H9 (cell line): ENCODE data around the gene UGT1A7. TPM values are rescaled to one million over a fixed set of nuclear protein-coding genes. Genes with fewer than 3 reads are reported as not detected.

Experiments used
- DNase-seq: peaks from one replicate; pipeline ENCODE4 v3.0.0-alpha.2; 2017
- H2AFZ ChIP-seq: one replicate; pipeline ENCODE4 v1.6.1; 2013; ENCODE audit warnings: mild to moderate bottlenecking, low read length, control low read depth, moderate library complexity
- H2AK5ac ChIP-seq: 2 replicates; pipeline ENCODE4 v1.6.1; 2013; ENCODE audit warnings: low read length, control low read depth, mixed read lengths; ENCODE audit not compliant: insufficient read length
- H2BK120ac ChIP-seq: one replicate; pipeline ENCODE4 v1.6.1; 2013; ENCODE audit warnings: low read depth, mild to moderate bottlenecking, low read length, control low read depth, inconsistent platforms; ENCODE audit not compliant: poor library complexity, severe bottlenecking
- H2BK12ac ChIP-seq: 2 replicates; pipeline ENCODE4 v1.6.1; 2013; ENCODE audit warnings: low read length, control low read depth, mixed read lengths, low read depth; ENCODE audit not compliant: insufficient read length
- H2BK15ac ChIP-seq: 2 replicates; pipeline ENCODE4 v1.6.1; 2013; ENCODE audit warnings: low read depth, low read length, control low read depth
- H2BK20ac ChIP-seq: one replicate; pipeline ENCODE4 v1.6.1; 2013; ENCODE audit warnings: low read depth, mild to moderate bottlenecking, low read length, control low read depth, inconsistent platforms; ENCODE audit not compliant: poor library complexity, severe bottlenecking
- H2BK5ac ChIP-seq: 2 replicates; pipeline ENCODE4 v1.6.1; 2013; ENCODE audit warnings: low read length, control low read depth, mixed read lengths; ENCODE audit not compliant: insufficient read length
- H3K14ac ChIP-seq: 2 replicates; pipeline ENCODE4 v1.6.1; 2013; ENCODE audit warnings: low read length, control low read depth; ENCODE audit not compliant: insufficient read depth
- H3K18ac ChIP-seq: 2 replicates; pipeline ENCODE4 v1.6.1; 2013; ENCODE audit warnings: low read depth, mild to moderate bottlenecking, mixed read lengths, low read length, control low read depth; ENCODE audit not compliant: insufficient read length
- H3K23ac ChIP-seq: 2 replicates; pipeline ENCODE4 v1.6.1; 2013; ENCODE audit warnings: low read length, control low read depth, mixed read lengths, low read depth; ENCODE audit not compliant: insufficient read length
- H3K23me2 ChIP-seq: 2 replicates; pipeline ENCODE4 v1.6.1; 2013; ENCODE audit warnings: low read depth, mild to moderate bottlenecking, mixed read lengths, low read length, control low read depth; ENCODE audit not compliant: insufficient read length, poor library complexity, severe bottlenecking
- H3K27ac ChIP-seq: 2 replicates; pipeline ENCODE4 v1.5.1; 2013; ENCODE audit warnings: low read length, control low read depth, mixed read lengths, low read depth; ENCODE audit not compliant: insufficient read length
- H3K27me3 ChIP-seq: 2 replicates; pipeline ENCODE4 v1.6.1; 2013; ENCODE audit warnings: low read length, control low read depth, inconsistent platforms; ENCODE audit not compliant: insufficient read depth
- H3K4ac ChIP-seq: 2 replicates; pipeline ENCODE4 v1.6.1; 2013; ENCODE audit warnings: low read depth, mild to moderate bottlenecking, control low read depth, inconsistent platforms, low read length, moderate library complexity
- H3K4me1 ChIP-seq: 2 replicates; pipeline ENCODE4 v1.6.1; 2013; ENCODE audit warnings: low read length, control low read depth, inconsistent platforms; ENCODE audit not compliant: insufficient read depth
- H3K4me2 ChIP-seq: 2 replicates; pipeline ENCODE4 v1.6.1; 2013; ENCODE audit warnings: low read length, control low read depth, mixed read lengths; ENCODE audit not compliant: insufficient read length, insufficient read depth
- H3K56ac ChIP-seq: 2 replicates; pipeline ENCODE4 v1.6.1; 2013; ENCODE audit warnings: low read depth, mild to moderate bottlenecking, mixed read lengths, low read length, control low read depth; ENCODE audit not compliant: insufficient read length
- H3K79me1 ChIP-seq: 2 replicates; pipeline ENCODE4 v1.6.1; 2013; ENCODE audit warnings: low read depth, mild to moderate bottlenecking, moderate library complexity, low read length, control low read depth, inconsistent platforms; ENCODE audit not compliant: insufficient read depth, poor library complexity, severe bottlenecking
- H3K79me2 ChIP-seq: 2 replicates; pipeline ENCODE4 v1.6.1; 2013; ENCODE audit warnings: low read length, control low read depth, inconsistent platforms; ENCODE audit not compliant: insufficient read depth
- H3K9ac ChIP-seq: 2 replicates; pipeline ENCODE4 v1.6.1; 2013; ENCODE audit warnings: low read length, control low read depth, mixed read lengths; ENCODE audit not compliant: insufficient read length; ENCODE audit errors: extremely low read depth
- H3K9me3 ChIP-seq: one replicate; pipeline ENCODE4 v1.6.1; 2013; ENCODE audit warnings: low read depth, low read length, inconsistent platforms; ENCODE audit not compliant: control insufficient read depth
- H3T11ph ChIP-seq: one replicate; pipeline ENCODE4 v1.6.1; 2013; ENCODE audit warnings: mild to moderate bottlenecking, low read length, control low read depth, inconsistent platforms
- H4K20me1 ChIP-seq: one replicate; pipeline ENCODE4 v1.6.1; 2013; ENCODE audit not compliant: control insufficient read depth, insufficient read length, insufficient read depth
- H4K5ac ChIP-seq: 2 replicates; pipeline ENCODE4 v1.6.1; 2013; ENCODE audit warnings: low read depth, mild to moderate bottlenecking, mixed read lengths, low read length, control low read depth; ENCODE audit not compliant: insufficient read length
- H4K8ac ChIP-seq: replicated peaks from 2 replicates; pipeline ENCODE4 v1.6.1; 2013; ENCODE audit warnings: low read length, control low read depth, mixed read lengths, low read depth; ENCODE audit not compliant: insufficient read length
- H4K91ac ChIP-seq: 2 replicates; pipeline ENCODE4 v1.6.1; 2013; ENCODE audit warnings: low read depth, mild to moderate bottlenecking, moderate library complexity, mixed read lengths, low read length, control low read depth; ENCODE audit not compliant: insufficient read length
- H3K27ac Mint-ChIP-seq, 3 experiments: 2 replicates in 2 of 3; 3 replicates in 1 of 3; pipeline ENCODE4 v1.8.0; 2020 to 2021; ENCODE audit warnings: mixed read lengths in 3 of 3, mild to moderate bottlenecking in 1 of 3, moderate library complexity in 1 of 3
- H3K27me3 Mint-ChIP-seq: 2 replicates; pipeline ENCODE4 v1.8.0; 2021; ENCODE audit warnings: low read depth, mild to moderate bottlenecking, moderate library complexity, mixed read lengths
- H3K36me3 Mint-ChIP-seq, 3 experiments: 2 replicates in 2 of 3; 3 replicates in 1 of 3; pipeline ENCODE4 v1.8.0; 2020 to 2021; ENCODE audit warnings: low read depth in 3 of 3, mixed read lengths in 3 of 3; ENCODE audit not compliant: insufficient read depth in 1 of 3
- H3K4me1 Mint-ChIP-seq, 2 experiments: 2 replicates each; pipeline ENCODE4 v1.8.0; 2020; ENCODE audit warnings: mixed read lengths in 2 of 2
- H3K4me3 Mint-ChIP-seq, 2 experiments: 2 replicates in 1 of 2; 3 replicates in 1 of 2; pipeline ENCODE4 v1.8.0; 2020 to 2021; ENCODE audit warnings: mild to moderate bottlenecking in 2 of 2, mixed read lengths in 2 of 2, moderate library complexity in 1 of 2
- H3K9me3 Mint-ChIP-seq, 2 experiments: 2 replicates in 1 of 2; 3 replicates in 1 of 2; pipeline ENCODE4 v1.8.0; 2020; ENCODE audit warnings: mild to moderate bottlenecking in 2 of 2, mixed read lengths in 2 of 2, moderate library complexity in 1 of 2
- CTCF ChIP-seq: fragments of 200-600 bp; sonication (generic); conservative IDR thresholded peaks from 3 replicates; pipeline ENCODE4 v1.8.0; 2021; ENCODE audit warnings: antibody characterized with exemption, mild to moderate bottlenecking
- WGBS: extraction: QIAGEN DNeasy Blood & Tissue Kit; methylation state at CpG from one replicate; pipeline ENCODE4 v1.1.7; 2013; ENCODE audit warnings: missing lambda C conversion rate, low lambda C conversion rate, mixed read lengths; ENCODE audit not compliant: insufficient read length; ENCODE audit errors: extremely low coverage; 5-methylcytosine and 5-hydroxymethylcytosine counted together
- total RNA-seq: library from RNA; stranded (reverse); gene quantifications from 2 replicates; pipeline ENCODE4 v1.2.1, GENCODE V29; 2021

Gene UGT1A7
- total RNA-seq, 1 experiment from 2014 or later, result not detected

DNA sequence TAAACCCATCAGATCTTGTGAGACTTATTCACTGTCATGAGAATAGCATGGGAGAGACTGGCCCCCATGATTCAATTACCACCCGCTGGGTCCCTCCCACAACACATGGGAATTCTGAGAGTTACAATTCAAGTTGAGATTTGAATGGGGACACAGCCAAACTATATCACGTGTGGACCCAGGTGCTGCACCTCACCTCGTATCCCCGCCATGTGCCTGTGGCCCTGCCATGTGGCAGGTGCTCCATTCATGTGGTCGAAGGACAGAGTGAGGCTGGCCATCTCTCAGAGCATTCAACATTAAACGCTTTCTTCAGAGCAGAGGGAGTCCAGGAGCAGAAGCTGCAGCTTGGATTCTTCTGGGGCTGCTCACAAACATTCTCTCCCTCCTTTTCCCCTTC is 128.7 kb downstream of the UGT1A7 start:
- Mint-ChIP-seq H3K9me3 (peaks cover 0 to 2% of the 10 kb centered on the region in 2 experiments; a peak in 2 of 5 replicates), H3K4me3 (no peak overlapping the region), H3K36me3 (no peaks in the 10 kb centered on the region), H3K4me1 (no peaks in the 10 kb centered on the region), H3K27me3 (peaks cover 15% of the 10 kb centered on the region), H3K27ac (no peak overlapping the region)
- no peak for TF ChIP-seq CTCF
- Histone ChIP-seq H4K91ac (no peak overlapping the region), H4K5ac (no peak overlapping the region), H2BK12ac (no peak overlapping the region), H3K9ac (no peak overlapping the region), H3K79me1 (no peaks in the 10 kb centered on the region), H3K9me3 (no peaks in the 10 kb centered on the region), H3K23ac (no peak overlapping the region), H2AK5ac (no peak overlapping the region), H3K4ac (no peak overlapping the region), H3K14ac (no peak overlapping the region), H3K27me3 (no peaks in the 10 kb centered on the region), H3K4me2 (no peak overlapping the region), H3K79me2 (no peaks in the 10 kb centered on the region), H4K20me1 (no peaks in the 10 kb centered on the region), H2BK5ac (no peak overlapping the region), H3K4me1 (no peaks in the 10 kb centered on the region), H3K27ac (no peak overlapping the region), H2BK120ac (no peak overlapping the region), H3K56ac (no peak overlapping the region), H2BK15ac (no peak overlapping the region), H3K18ac (no peak overlapping the region), H2BK20ac (no peak overlapping the region), H2AFZ (no peak overlapping the region), H3T11ph (no peak overlapping the region), H4K8ac (no peak overlapping the region), H3K23me2 (no peaks in the 10 kb centered on the region)
- no CpG with 5 or more reads among the region's 6 CpGs for WGBS
- DNase-seq, result no peak
